KMS-11 (cell line): ENCODE measurements around the gene ACD.
"Not testable (repeated sequence)": the region's sequence is repeated elsewhere in the genome, so short reads cannot be mapped to it uniquely, and the experiment has no call there.

Experiments used
- H2AFZ ChIP-seq: fragments of 200-600 bp; sonication (generic); 2 replicates; pipeline ENCODE4 v1.6.1; 2016; ENCODE audit warnings: antibody characterized with exemption, mixed run types, low read depth
- H3K27ac ChIP-seq: fragments of 200-600 bp; sonication (generic); 2 replicates; pipeline ENCODE4 v1.6.1; 2016; ENCODE audit warnings: mild to moderate bottlenecking, mixed run types
- H3K27me3 ChIP-seq: fragments of 200-600 bp; sonication (generic); 2 replicates; pipeline ENCODE4 v1.6.1; 2017; ENCODE audit warnings: mild to moderate bottlenecking, low read depth, mixed run types, moderate library complexity; ENCODE audit not compliant: insufficient read depth
- H3K36me3 ChIP-seq: fragments of 200-600 bp; sonication (generic); 2 replicates; pipeline ENCODE4 v1.6.1; 2017; ENCODE audit warnings: mild to moderate bottlenecking, mixed run types; ENCODE audit not compliant: insufficient read depth
- H3K4me1 ChIP-seq: fragments of 200-600 bp; sonication (generic); 2 replicates; pipeline ENCODE4 v1.6.1; 2016; ENCODE audit warnings: mild to moderate bottlenecking, low read depth, mixed run types; ENCODE audit not compliant: poor library complexity, severe bottlenecking
- H3K4me2 ChIP-seq: fragments of 200-600 bp; sonication (generic); 2 replicates; pipeline ENCODE4 v1.7.0; 2016; ENCODE audit warnings: mild to moderate bottlenecking, mixed run types
- H3K4me3 ChIP-seq: fragments of 200-600 bp; sonication (generic); IDR thresholded peaks from 2 replicates; pipeline ENCODE4 v1.6.1; 2017; ENCODE audit warnings: low read depth, low read length, mixed read lengths; ENCODE audit not compliant: insufficient read depth
- H3K79me2 ChIP-seq: fragments of 200-600 bp; sonication (generic); 2 replicates; pipeline ENCODE4 v1.6.1; 2016; ENCODE audit warnings: low read depth, mixed run types; ENCODE audit not compliant: insufficient read depth
- H3K9ac ChIP-seq: fragments of 200-600 bp; sonication (generic); 2 replicates; pipeline ENCODE4 v1.6.1; 2016; ENCODE audit warnings: mild to moderate bottlenecking, mixed run types
- H4K20me1 ChIP-seq: fragments of 200-600 bp; sonication (generic); 2 replicates; pipeline ENCODE4 v1.6.1; 2016; ENCODE audit warnings: mild to moderate bottlenecking, mixed run types; ENCODE audit not compliant: insufficient read depth
- TF ChIP-seq, protein P1 (sequence below): fragments of 200-600 bp; sonication (generic); conservative IDR thresholded peaks from 2 replicates; pipeline ENCODE4 v1.6.1; 2017; ENCODE audit warnings: low read depth, mild to moderate bottlenecking, antibody characterized with exemption, low read length, moderate library complexity, mixed read lengths

ACD gene

DNA sequence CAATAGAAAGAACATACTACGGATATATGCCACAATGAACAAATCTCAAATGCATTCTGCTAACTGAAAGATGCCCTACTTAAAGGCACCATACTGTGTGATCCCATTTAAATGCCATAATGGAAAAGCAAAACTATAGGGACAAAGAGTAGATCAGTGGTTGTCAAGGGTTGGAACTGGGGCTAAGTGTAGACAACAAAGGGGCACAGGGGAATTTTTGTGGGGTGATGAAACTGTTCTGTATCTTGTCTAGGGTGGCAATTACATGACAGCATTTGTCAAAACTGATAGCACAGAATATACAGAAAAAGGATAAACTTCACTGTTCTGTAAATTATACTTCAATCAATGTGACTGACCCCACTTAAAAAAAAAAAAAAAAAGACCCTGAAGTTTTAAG, 41.4 kb upstream of the ACD start:
- no peak overlapping the region for H2AFZ ChIP-seq
- no peaks in the 10 kb centered on the region for H3K36me3 ChIP-seq
- H4K20me1 ChIP-seq: no peaks in the 10 kb centered on the region
- H3K9ac ChIP-seq: no peak overlapping the region
- H3K27ac ChIP-seq: no peak overlapping the region
- no peaks in the 10 kb centered on the region for H3K4me1 ChIP-seq
- no peaks in the 10 kb centered on the region for H3K27me3 ChIP-seq
- TF ChIP-seq, protein P1, sequence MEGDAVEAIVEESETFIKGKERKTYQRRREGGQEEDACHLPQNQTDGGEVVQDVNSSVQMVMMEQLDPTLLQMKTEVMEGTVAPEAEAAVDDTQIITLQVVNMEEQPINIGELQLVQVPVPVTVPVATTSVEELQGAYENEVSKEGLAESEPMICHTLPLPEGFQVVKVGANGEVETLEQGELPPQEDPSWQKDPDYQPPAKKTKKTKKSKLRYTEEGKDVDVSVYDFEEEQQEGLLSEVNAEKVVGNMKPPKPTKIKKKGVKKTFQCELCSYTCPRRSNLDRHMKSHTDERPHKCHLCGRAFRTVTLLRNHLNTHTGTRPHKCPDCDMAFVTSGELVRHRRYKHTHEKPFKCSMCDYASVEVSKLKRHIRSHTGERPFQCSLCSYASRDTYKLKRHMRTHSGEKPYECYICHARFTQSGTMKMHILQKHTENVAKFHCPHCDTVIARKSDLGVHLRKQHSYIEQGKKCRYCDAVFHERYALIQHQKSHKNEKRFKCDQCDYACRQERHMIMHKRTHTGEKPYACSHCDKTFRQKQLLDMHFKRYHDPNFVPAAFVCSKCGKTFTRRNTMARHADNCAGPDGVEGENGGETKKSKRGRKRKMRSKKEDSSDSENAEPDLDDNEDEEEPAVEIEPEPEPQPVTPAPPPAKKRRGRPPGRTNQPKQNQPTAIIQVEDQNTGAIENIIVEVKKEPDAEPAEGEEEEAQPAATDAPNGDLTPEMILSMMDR: no peak
- no peaks in the 10 kb centered on the region for H3K79me2 ChIP-seq
- no peak overlapping the region for H3K4me3 ChIP-seq
- H3K4me2 ChIP-seq: no peak overlapping the region

DNA sequence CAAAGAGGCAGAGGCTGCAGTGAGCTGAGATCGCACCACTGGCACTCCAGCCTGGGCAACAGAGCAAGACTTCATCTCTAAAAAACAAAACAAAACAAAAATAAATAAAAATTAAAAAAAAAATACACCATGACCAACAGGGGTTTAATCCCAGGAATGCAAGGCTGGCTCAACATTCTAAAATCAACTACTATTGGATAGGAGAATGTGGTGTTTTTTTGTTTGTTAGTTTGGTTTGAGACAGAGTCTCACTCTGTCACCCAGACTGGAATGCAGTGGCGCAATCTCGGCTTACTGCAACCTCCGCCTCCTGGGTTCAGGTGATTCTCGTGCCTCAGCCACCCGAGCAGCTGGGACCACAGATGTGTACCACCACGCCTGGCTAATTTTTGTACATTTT, 39.2 kb upstream of the ACD start:
- Histone ChIP-seq H3K27ac (no peak overlapping the region), H3K4me1 (no peaks in the 10 kb centered on the region), H3K4me2 (no peak overlapping the region), H3K36me3 (no peaks in the 10 kb centered on the region), H3K27me3 (no peaks in the 10 kb centered on the region), H4K20me1 (no peaks in the 10 kb centered on the region), H3K79me2 (no peaks in the 10 kb centered on the region), H3K4me3 (no peak overlapping the region), H2AFZ (no peak overlapping the region), H3K9ac (no peak overlapping the region)
- TF ChIP-seq, protein P1: no peak

DNA sequence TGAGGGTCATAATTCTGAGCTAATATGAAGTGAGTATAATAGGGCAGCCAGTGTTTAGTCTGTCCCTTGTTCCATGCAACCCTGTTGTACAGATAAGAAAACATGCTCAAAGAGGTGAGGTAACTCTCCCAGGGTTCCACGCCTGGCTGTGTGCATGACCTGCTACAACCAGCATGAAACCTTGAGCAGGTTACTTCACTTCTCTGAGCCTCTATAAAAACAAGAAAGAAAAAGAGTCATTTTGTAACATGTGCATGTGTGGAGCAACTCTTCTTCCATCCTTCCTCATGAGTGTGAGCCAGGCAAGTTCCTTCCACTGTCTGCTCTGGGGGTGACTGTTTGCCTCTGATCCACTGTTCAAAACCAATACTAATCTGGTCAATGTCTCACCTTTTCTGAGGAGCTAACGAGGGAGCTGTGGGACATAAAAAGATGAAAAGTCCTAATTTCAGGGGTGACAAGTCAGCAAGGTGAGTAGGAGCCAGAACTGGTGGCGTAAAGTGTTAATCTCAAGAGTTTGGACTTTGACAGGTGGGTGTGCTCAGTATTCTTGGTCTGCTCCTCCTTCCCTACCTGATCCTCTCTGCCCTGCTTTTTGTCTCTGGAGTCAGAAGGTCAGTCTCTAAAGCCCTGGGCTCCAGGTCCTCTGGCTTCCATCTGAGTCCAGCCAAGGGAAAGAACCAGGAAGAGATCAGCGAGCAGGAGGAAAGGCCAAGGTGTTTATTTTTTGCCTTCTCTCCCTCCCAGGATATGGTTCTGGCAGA, 37.5 kb upstream of the ACD start:
- H3K4me2 ChIP-seq: no peak overlapping the region
- no peaks in the 10 kb centered on the region for H3K4me1 ChIP-seq
- no peak overlapping the region for H3K9ac ChIP-seq
- H3K27ac ChIP-seq: no peak overlapping the region
- TF ChIP-seq, protein P1: no peak
- H2AFZ ChIP-seq: no peak overlapping the region
- H3K4me3 ChIP-seq: no peak overlapping the region
- H3K27me3 ChIP-seq: no peaks in the 10 kb centered on the region
- no peaks in the 10 kb centered on the region for H3K79me2 ChIP-seq
- H3K36me3 ChIP-seq: no peaks in the 10 kb centered on the region
- H4K20me1 ChIP-seq: no peaks in the 10 kb centered on the region

DNA sequence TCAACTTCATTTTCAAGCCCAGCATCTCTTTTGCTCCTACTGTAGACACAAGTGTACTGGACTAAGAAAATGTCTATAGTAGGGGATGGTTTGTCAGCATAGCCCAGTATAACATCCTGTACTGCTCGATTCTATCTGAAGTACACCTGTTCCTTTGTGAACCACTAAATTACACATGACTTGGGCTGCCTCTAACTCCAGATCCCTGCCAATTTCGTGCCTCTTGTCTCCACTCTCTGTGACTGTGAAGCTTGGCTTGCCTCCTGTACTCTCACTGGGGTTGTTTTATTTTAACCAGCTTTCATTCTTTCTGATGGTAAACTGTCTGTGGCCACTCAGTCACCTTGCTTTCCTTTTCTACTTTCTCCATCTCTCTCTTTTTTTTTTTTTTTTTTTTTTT, 34.6 kb upstream of the ACD start:
- no peaks in the 10 kb centered on the region for H3K27me3 ChIP-seq
- no peaks in the 10 kb centered on the region for H3K4me1 ChIP-seq
- H3K36me3 ChIP-seq: no peaks in the 10 kb centered on the region
- TF ChIP-seq, protein P1: no peak
- no peaks in the 10 kb centered on the region for H3K79me2 ChIP-seq
- H4K20me1 ChIP-seq: no peaks in the 10 kb centered on the region
- H2AFZ ChIP-seq: no peak overlapping the region
- no peak overlapping the region for H3K4me2 ChIP-seq
- H3K27ac ChIP-seq: no peak overlapping the region
- H3K4me3 ChIP-seq: no peak overlapping the region
- no peak overlapping the region for H3K9ac ChIP-seq

DNA sequence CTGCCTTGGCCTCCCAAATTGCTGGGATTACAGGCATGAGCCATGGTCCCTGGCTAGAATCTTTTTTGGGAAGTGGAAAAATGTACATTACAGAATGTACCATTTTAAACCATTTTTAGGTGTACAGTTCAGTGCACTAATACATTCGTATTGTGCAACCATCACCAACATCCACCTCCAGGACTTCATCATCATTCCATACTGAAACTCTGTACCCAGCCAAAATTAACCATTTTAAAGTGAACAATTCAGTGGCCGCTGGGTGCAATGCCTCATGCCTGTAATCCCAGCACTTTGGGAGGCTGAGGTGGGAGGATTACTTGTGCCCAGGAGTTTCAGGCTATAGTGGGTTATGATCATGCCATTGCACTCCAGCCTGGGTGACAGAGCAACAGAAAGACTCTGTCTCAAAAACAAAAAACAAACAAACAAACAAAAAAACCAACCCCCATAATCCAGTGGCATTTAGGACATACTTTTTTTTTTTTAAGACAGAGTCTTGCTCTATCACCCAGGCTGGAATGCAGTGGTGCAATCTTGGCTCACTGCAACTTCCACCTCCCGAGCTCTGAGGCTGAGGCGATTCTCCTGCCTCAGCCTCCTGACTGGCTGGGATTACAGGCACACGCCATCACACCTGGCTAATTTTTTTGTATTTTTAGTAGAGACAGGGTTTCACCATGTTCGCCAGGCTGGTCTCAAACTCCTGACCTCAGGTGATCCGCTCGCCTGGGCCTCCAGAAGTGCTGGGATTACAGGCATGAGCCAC, 33.6 kb upstream of the ACD start:
- not testable (repeated sequence) for H3K9ac ChIP-seq, H3K79me2 ChIP-seq, H3K27me3 ChIP-seq, H3K4me2 ChIP-seq, H2AFZ ChIP-seq, H3K36me3 ChIP-seq, H4K20me1 ChIP-seq, H3K27ac ChIP-seq, H3K4me3 ChIP-seq, H3K4me1 ChIP-seq
